GM13977 (cell line): ENCODE results near the gene ARAP2.

Experiments used
- DNase-seq: peaks from one replicate; pipeline ENCODE4 v3.0.0; 2012; ENCODE audit warnings: low spot score
- in situ Hi-C: fragments of 300-500 bp; cut with MboI; formaldehyde crosslinking; loops from one replicate; pipeline ENCODE4 v1.12.0; 2022; ENCODE audit warnings: low sequenced_read_pairs, low pct_unique_long_range_greater_than_20kb, mixed read lengths, inconsistent platforms; ENCODE audit not compliant: unreplicated experiment
- TF ChIP-seq, protein P1 (sequence below): IDR thresholded peaks from 2 replicates; pipeline ENCODE4 v1.5.1; 2012; ENCODE audit warnings: mild to moderate bottlenecking, control low read depth; ENCODE audit not compliant: insufficient read depth; ENCODE audit errors: extremely low read depth, missing control alignments

The ARAP2 gene

DNA sequence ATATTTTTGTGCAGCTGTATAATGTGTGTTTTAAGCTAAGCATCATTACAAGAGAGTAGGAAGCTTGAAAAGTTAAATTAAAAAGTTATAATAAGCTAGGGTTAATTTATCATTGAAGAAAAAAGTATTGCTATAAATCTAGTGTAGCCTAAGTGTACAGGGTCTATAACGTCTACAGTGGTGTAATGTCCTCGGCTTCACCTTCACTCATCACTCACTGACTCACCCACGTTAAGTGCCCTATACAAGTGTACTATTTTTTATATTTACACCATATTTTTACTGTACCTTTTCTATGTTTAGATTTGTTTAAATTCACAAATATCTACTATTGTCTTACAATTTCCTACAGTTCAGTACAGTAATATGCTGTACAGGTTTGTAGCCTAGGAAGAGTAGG lies 23.5 kb downstream of the ARAP2 start:
- DNase-seq = no peak
- in situ Hi-C loops = no loop called here
- TF ChIP-seq, protein P1, sequence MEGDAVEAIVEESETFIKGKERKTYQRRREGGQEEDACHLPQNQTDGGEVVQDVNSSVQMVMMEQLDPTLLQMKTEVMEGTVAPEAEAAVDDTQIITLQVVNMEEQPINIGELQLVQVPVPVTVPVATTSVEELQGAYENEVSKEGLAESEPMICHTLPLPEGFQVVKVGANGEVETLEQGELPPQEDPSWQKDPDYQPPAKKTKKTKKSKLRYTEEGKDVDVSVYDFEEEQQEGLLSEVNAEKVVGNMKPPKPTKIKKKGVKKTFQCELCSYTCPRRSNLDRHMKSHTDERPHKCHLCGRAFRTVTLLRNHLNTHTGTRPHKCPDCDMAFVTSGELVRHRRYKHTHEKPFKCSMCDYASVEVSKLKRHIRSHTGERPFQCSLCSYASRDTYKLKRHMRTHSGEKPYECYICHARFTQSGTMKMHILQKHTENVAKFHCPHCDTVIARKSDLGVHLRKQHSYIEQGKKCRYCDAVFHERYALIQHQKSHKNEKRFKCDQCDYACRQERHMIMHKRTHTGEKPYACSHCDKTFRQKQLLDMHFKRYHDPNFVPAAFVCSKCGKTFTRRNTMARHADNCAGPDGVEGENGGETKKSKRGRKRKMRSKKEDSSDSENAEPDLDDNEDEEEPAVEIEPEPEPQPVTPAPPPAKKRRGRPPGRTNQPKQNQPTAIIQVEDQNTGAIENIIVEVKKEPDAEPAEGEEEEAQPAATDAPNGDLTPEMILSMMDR = no peak

DNA sequence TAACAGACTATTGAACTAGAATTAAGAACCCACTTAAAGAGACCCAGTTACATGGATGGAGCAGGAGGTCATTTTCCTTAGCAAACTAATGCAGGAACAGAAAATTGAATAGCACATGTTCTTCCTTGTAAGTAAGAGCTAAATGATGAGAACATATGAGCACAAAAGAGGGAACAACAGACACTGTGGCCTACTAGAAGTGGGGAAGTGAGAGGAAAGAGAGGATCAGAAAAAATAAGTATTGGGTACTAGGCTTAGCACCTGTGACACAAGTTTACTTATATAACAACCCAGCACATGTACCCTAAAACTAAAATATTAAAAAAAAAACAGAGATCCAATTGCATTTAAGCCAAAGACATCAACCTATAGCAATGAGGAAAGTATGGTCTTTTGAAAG lies 26.2 kb downstream of the ARAP2 start:
- TF ChIP-seq, protein P1 = no peak
- in situ Hi-C loops = no loop called here
- no peak for DNase-seq

DNA sequence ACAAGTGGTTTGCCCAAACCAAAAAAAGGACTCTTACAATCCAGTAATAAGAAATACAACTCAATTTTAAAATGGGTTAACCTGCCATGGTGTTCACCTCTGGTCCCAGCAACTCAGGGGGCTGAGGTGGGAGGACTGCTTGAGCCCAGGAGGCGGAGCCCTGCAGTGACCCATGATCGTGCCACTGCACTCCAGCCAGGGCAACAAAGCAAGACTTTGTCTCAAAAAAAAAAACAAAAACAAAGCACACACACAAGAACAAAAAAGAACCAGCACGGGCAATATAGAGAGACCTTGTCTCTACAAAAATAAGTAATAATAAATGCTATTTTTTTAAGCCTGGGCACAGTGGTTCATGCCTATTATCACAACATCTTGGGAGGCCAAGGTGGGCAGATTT lies 28.7 kb downstream of the ARAP2 start:
- DNase-seq = no peak
- TF ChIP-seq, protein P1 = no peak
- in situ Hi-C loops = no loop called here

DNA sequence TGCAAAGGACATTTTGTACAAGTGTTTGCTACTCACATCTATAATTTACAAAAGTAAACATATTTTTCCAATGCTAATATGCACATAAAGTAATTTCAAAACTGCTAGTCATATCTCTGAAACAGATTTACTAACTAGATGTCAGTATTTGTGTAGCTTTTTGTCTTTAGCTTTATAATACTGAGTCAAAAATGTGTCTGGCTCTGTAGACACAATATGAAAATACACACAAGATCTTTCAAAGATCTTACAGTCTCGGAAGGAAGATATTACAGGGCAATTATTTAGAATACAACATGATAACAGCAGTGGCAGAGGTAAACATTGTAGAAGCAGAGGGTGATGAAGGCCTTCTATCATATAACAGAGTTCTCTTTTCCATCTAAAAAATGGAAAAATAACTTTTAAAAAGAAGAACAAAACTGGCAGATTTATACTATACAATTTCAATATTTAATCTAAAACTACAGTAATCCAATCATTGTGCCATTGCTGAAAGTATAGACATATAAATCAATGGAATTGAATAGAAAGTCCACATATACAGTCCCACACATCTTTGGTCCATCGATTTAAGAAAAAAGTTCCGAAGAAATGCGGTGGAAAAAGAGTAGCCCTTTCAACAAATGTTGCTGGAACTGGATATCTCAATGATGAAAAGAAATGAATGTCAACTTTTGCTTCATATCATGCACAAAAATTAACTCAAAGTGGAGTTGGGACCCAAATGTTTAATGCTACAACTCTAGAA lies 29.4 kb downstream of the ARAP2 start:
- DNase-seq = no peak
- in situ Hi-C loops = no loop called here
- TF ChIP-seq, protein P1 = no peak

DNA sequence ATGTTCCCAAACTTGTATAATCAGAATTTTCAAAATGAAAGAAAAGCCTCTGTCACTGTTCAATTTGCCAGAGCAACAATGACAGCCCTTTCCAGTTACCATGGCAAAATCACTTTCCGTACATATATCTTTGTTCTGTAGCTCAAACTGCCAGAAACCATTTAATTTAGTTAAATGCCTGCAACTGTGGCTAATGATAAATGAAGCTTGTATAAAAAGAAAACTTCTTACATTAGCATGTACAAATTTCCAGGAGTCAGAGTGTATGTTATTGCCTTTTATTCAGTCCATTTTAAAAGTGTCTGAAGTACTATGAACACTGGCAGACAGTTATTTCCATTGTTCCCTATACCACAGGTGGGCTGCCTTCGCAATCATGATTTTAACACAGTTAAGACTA lies 30.3 kb downstream of the ARAP2 start:
- DNase-seq = no peak
- in situ Hi-C loops = no loop called here
- TF ChIP-seq, protein P1 = no peak

DNA sequence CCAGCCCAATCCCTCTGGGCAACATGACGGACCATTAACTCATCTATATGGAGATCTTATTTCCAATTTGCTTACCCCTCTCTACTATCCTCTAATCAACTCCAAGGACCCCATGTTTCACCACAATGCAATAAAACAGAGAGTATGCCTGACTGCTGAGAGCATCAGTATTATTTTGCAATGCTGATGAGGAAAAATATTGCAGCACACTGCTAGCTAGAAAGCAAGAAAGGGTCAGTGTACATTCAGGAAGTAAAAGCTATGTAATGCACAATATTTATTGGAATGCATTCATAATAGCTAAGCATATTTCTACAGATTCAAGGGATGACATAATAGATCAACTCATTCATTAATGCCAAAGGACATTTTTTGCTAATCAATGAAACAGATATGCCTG lies 33.2 kb downstream of the ARAP2 start:
- TF ChIP-seq, protein P1 = no peak
- DNase-seq = no peak
- in situ Hi-C loops = no loop called here
